K562 (cell line): ENCODE measurements around the gene ERO1B. TPM values are rescaled to one million over a fixed set of nuclear protein-coding genes. Genes with fewer than 3 reads are reported as not detected.

Experiments
- ATAC-seq: fragments of 200-7000 bp; cut with Tn5 transposase; 3 replicates; pipeline ENCODE4 v1.9.1; 2020; ENCODE audit warnings: moderate library complexity
- Bru-seq: library from RNA; stranded (reverse); fragments of 400-500 nt; gene quantifications from one replicate; lab custom pipeline; 2021; lab: Mats Ljungman, UMichigan
- BruChase-seq, 2 experiments: library from RNA; stranded (reverse); fragments of 400-500 nt; gene quantifications; one replicate each; lab custom pipeline; 2021; lab: Mats Ljungman, UMichigan
- BruUV-seq: library from RNA; stranded (reverse); fragments of 400-500 nt; replicated peaks from 2 replicates; lab custom pipeline; 2021; lab: Mats Ljungman, UMichigan
- CTCF ChIA-PET: fragments of 300-600 bp; formaldehyde crosslinking; extraction: SDS; loops from one replicate; lab custom pipeline; 2021; ENCODE audit warnings: low intra/inter-chr PET ratio; lab: Yijun Ruan, JAX
- POLR2A ChIA-PET: fragments of 300-600, 350-650 bp; sonication (Branson Sonifier 250); formaldehyde crosslinking; extraction: SDS; loops from one replicate; lab custom pipeline; 2021; ENCODE audit warnings: antibody characterized with exemption, inconsistent platforms; lab: Yijun Ruan, JAX
- DNase-seq, 4 experiments: peaks; one replicate each; pipeline versions ENCODE4 v3.0.0 to v3.0.0-alpha.2; 2011 to 2018; ENCODE audit warnings: low spot score in 3 of 4, mixed read lengths in 3 of 4; ENCODE audit errors: extremely low read depth in 1 of 4
- FAIRE-seq: peaks from 2 replicates; lab custom pipeline; 2011; peaks lifted over from hg19 to GRCh38; lab: Jason Lieb, UNC
- H2AFZ ChIP-seq: 2 replicates; pipeline ENCODE4 v1.6.0; 2011; ENCODE audit warnings: low read depth, low read length, control low read depth, inconsistent platforms
- H3K27ac ChIP-seq: fragments of 200-600 bp; 3 replicates; pipeline ENCODE4 v1.8.0; 2011; ENCODE audit warnings: low read depth, mild to moderate bottlenecking, control low read depth, inconsistent platforms, low read length, moderate library complexity, mixed read lengths; ENCODE audit errors: extremely low read depth
- H3K27me3 ChIP-seq, 2 experiments: fragments of 300-600 bp in 1 of 2; 2 replicates in 1 of 2; 3 replicates in 1 of 2; pipeline versions ENCODE4 v1.6.0 to v1.8.0; 2011; ENCODE audit warnings: inconsistent platforms in 2 of 2, low read length in 2 of 2, mild to moderate bottlenecking in 1 of 2, mixed read lengths in 1 of 2, moderate library complexity in 1 of 2; ENCODE audit not compliant: control insufficient read depth in 2 of 2, insufficient read depth in 2 of 2
- H3K36me3 ChIP-seq: fragments of 300-600 bp; 3 replicates; pipeline ENCODE4 v1.8.0; 2011; ENCODE audit warnings: mild to moderate bottlenecking, low read length, inconsistent platforms; ENCODE audit not compliant: control insufficient read depth, insufficient read depth
- H3K4me1 ChIP-seq, 2 experiments: fragments of 200-600 bp in 1 of 2; replicated peaks in 1 of 2; 2 replicates in 1 of 2; 3 replicates in 1 of 2; pipeline versions ENCODE4 v1.5.1 to v1.8.0; 2011; ENCODE audit warnings: inconsistent platforms in 2 of 2, low read length in 2 of 2, mild to moderate bottlenecking in 1 of 2, mixed read lengths in 1 of 2, moderate library complexity in 1 of 2; ENCODE audit not compliant: control insufficient read depth in 2 of 2, insufficient read depth in 2 of 2
- H3K4me2 ChIP-seq: 2 replicates; pipeline ENCODE4 v1.6.1; 2011; ENCODE audit warnings: low read length, control low read depth, inconsistent platforms, mixed read lengths; ENCODE audit not compliant: insufficient read depth
- H3K4me3 ChIP-seq: fragments of 200-600 bp; sonication (generic), shearing (Covaris generic); 2 replicates; pipeline ENCODE4 v1.5.1; 2016; ENCODE audit warnings: control low read depth, inconsistent platforms
- H3K79me2 ChIP-seq: fragments of 200-600 bp; 3 replicates; pipeline ENCODE4 v1.8.0; 2011; ENCODE audit warnings: low read length, inconsistent platforms; ENCODE audit not compliant: control insufficient read depth, insufficient read depth
- H3K9ac ChIP-seq, 2 experiments: 2 replicates each; pipeline versions ENCODE4 v1.6.0 to v1.6.1; 2011; ENCODE audit warnings: low read depth in 2 of 2, low read length in 2 of 2, control low read depth in 1 of 2, inconsistent platforms in 1 of 2, mild to moderate bottlenecking in 1 of 2, mixed read lengths in 1 of 2; ENCODE audit not compliant: insufficient read depth in 1 of 2
- H3K9me1 ChIP-seq: one replicate; pipeline ENCODE4 v1.6.0; 2011; ENCODE audit warnings: inconsistent platforms, mild to moderate bottlenecking, low read length, moderate library complexity; ENCODE audit not compliant: control insufficient read depth, insufficient read depth
- H3K9me3 ChIP-seq: replicated peaks from 2 replicates; pipeline ENCODE4 v1.5.1; 2011; ENCODE audit warnings: low read depth, low read length, inconsistent platforms; ENCODE audit not compliant: control insufficient read depth, insufficient read depth
- H4K20me1 ChIP-seq: replicated peaks from 2 replicates; pipeline ENCODE4 v1.6.1; 2011; ENCODE audit warnings: low read length, inconsistent platforms, mixed read lengths; ENCODE audit not compliant: control insufficient read depth, insufficient read depth
- AFF1 ChIP-seq, 2 experiments: fragments of 450-650 bp; IDR thresholded peaks; 2 replicates each; pipeline ENCODE4 v1.6.1; 2018; ENCODE audit warnings: mild to moderate bottlenecking in 2 of 2, low read depth in 1 of 2; ENCODE audit not compliant: partially characterized antibody in 2 of 2
- CHAMP1 ChIP-seq: fragments of 450-650 bp; IDR thresholded peaks from 2 replicates; pipeline ENCODE4 v1.6.1; 2016; ENCODE audit warnings: mild to moderate bottlenecking
- EP300 ChIP-seq: IDR thresholded peaks from 2 replicates; pipeline ENCODE4 v1.6.1; 2012; ENCODE audit warnings: low read length, improper control_type of control experiment
- GATA2 ChIP-seq: sonication (generic); formaldehyde crosslinking; IDR thresholded peaks from 2 replicates; pipeline ENCODE4 v1.4.0; 2020; ENCODE audit warnings: mild to moderate bottlenecking, missing genetic modification reagents
- HES1 ChIP-seq: fragments of 450-650 bp; IDR thresholded peaks from 2 replicates; pipeline ENCODE4 v1.6.1; 2016; ENCODE audit warnings: low read depth, mild to moderate bottlenecking, moderate library complexity
- NRF1 ChIP-seq, 2 experiments: fragments of 450-650 bp; IDR thresholded peaks in 1 of 2; conservative IDR thresholded peaks in 1 of 2; 2 replicates each; pipeline ENCODE4 v1.6.1; 2014; ENCODE audit warnings: mild to moderate bottlenecking in 2 of 2
- RBM15 ChIP-seq: fragments of 200-400 bp; formaldehyde crosslinking; IDR thresholded peaks from 2 replicates; pipeline ENCODE4 v1.6.1; 2018; ENCODE audit warnings: mild to moderate bottlenecking, low read length, moderate library complexity; ENCODE audit not compliant: insufficient read depth
- TCF7 ChIP-seq: sonication (generic); IDR thresholded peaks from 2 replicates; pipeline ENCODE4 v1.6.1; 2016; ENCODE audit warnings: antibody characterized with exemption, borderline replicate concordance
- WGBS: fragments of 100-300 bp; shearing (Covaris generic); methylation state at CpG from one replicate; pipeline ENCODE4 v1.1.6; 2016; ENCODE audit warnings: low coverage, mixed read lengths; ENCODE audit not compliant: insufficient coverage; ENCODE audit errors: missing lambda C conversion rate; 5-methylcytosine and 5-hydroxymethylcytosine counted together
- in situ Hi-C: fragments of 300-500 bp; cut with MboI; formaldehyde crosslinking; loops from 4 replicates; pipeline ENCODE4 v1.15.0; 2018; ENCODE audit warnings: inconsistent platforms, mixed read lengths
- intact Hi-C: fragments of 100-400 bp; cut with micrococcal nuclease; formaldehyde crosslinking; loops from 2 replicates; pipeline ENCODE4 v1.14.2; 2022
- long read RNA-seq, 3 experiments: library from polyadenylated mRNA in 2 of 3; library from RNA in 1 of 3; unstranded in 2 of 3; stranded (forward) in 1 of 3; transcript quantifications; one replicate each; pipeline ENCODE4 v2.0.0, GENCODE V29; 2019 to 2022
- polyA minus RNA-seq, 3 experiments: library from RNA; depleted of rRNA, polyadenylated mRNA; stranded (reverse); fragments of >200 nt; gene quantifications; 2 replicates each; pipeline ENCODE4 v1.2.3, GENCODE V29; 2011
- polyA plus RNA-seq, 8 experiments: library from polyadenylated mRNA; depleted of rRNA in 4 of 8; stranded (reverse) in 5 of 8; unstranded in 3 of 8; fragments of >200 nt; fragmentation: Nextera tagmentation in 2 of 8; fragmentation: Illumina TruSeq in 1 of 8; extraction: Ambion mirVana in 2 of 8; extraction: Trizol in 1 of 8; gene quantifications; 2 replicates each; pipeline versions ENCODE4 v1.2.1 to v1.2.3, GENCODE V29; 2011 to 2014; ENCODE audit warnings: inconsistent platforms in 1 of 8, missing spikeins in 1 of 8
- total RNA-seq, 7 experiments: library from RNA; depleted of rRNA in 6 of 7; stranded (reverse); fragments of >200 nt in 6 of 7; fragmentation: Illumina TruSeq in 2 of 7; extraction: Trizol in 2 of 7; gene quantifications; 2 replicates each; pipeline versions ENCODE4 v1.2.1 to v1.2.3, GENCODE V29; 2011 to 2021; ENCODE audit warnings: low replicate concordance in 1 of 7

ERO1B gene
- 2.2 and 8.7 TPM in 2 replicates for total RNA-seq (2011; cell fraction: chromatin; rRNA removed; ENCODE audit: low replicate concordance)
- 1.2 and 2.6 TPM in 2 replicates for total RNA-seq (2011; cell fraction: nucleolus; rRNA removed)
- 4.0 and 4.7 TPM in 2 replicates for total RNA-seq (2011; cell fraction: nucleoplasm; rRNA removed)
- total RNA-seq (2014; rRNA removed) (3.0 and 3.3 TPM in 2 replicates), total RNA-seq (2014; rRNA removed; fragmentation: Illumina TruSeq; extraction: Trizol) (6.4 and 6.9 TPM in 2 replicates), total RNA-seq (2015; rRNA removed; fragmentation: Illumina TruSeq; extraction: Trizol) (4.2 and 4.4 TPM in 2 replicates), total RNA-seq (2021) (5.3 and 6.2 TPM in 2 replicates), polyA plus RNA-seq (2011; rRNA removed) (0.55 and 0.59 TPM in 2 replicates), polyA plus RNA-seq (2014; fragmentation: Illumina TruSeq; extraction: Trizol) (6.1 and 6.3 TPM in 2 replicates), polyA plus RNA-seq (2014; fragmentation: Nextera tagmentation; extraction: Ambion mirVana) (1 to 10 TPM; 2.3 TPM), polyA plus RNA-seq (2014; rRNA removed) (5.0 and 6.4 TPM in 2 replicates), polyA minus RNA-seq (2011; rRNA and poly(A)+ RNA removed) (0.67 and 1.2 TPM in 2 replicates), Bru-seq, nascent RNA (percentile 65 among the genes with signal in this experiment), BruChase-seq, experiment 1, labeled RNA remaining after a 2-hour chase (percentile 71 among the genes with signal in this experiment), BruChase-seq, experiment 2, labeled RNA remaining after a 6-hour chase (percentile 67 among the genes with signal in this experiment)
- 0.12 and 0.21 TPM in 2 replicates for polyA plus RNA-seq (2011; cell fraction: cytosol; rRNA removed)
- polyA plus RNA-seq (2011; cell fraction: nucleus; rRNA removed), result 0.37 and 0.62 TPM in 2 replicates
- polyA plus RNA-seq (2012), result 2.9 and 6.9 TPM in 2 replicates
- polyA minus RNA-seq (2011; cell fraction: cytosol; rRNA and poly(A)+ RNA removed), result 0.36 and 1.0 TPM in 2 replicates
- polyA minus RNA-seq (2011; cell fraction: nucleus; rRNA and poly(A)+ RNA removed), result 0.54 and 0.89 TPM in 2 replicates
- long read RNA-seq, experiment 1, partial matches to known transcripts, result 0 of 1 reads
- long read RNA-seq, experiment 1, other reads (novel, unspliced or antisense), result 1 of 1 reads
- long read RNA-seq, experiment 2, partial matches to known transcripts, result 0 of 1 reads
- long read RNA-seq, experiment 2, other reads (novel, unspliced or antisense), result 1 of 1 reads
- long read RNA-seq, experiment 3, result 0 reads

- FAIRE-seq (peak; percentile 79), DNase-seq (peak; percentile 97 to 100 (median 98)), ATAC-seq (peak; percentile 98)
- no peaks in the 10 kb centered on the region for H4K20me1 ChIP-seq
- peak within 1 kb of the TSS; percentile 79 for H3K4me3 ChIP-seq
- H2AFZ ChIP-seq, result peak within 1 kb of the TSS; percentile 97
- no peaks in the 10 kb centered on the region; the same call in 2 of the 3 replicates for H3K79me2 ChIP-seq
- no peaks in the 10 kb centered on the region for H3K9me3 ChIP-seq
- H3K4me1 ChIP-seq, result peaks cover 13 to 23% of the 10 kb centered on the region in 2 experiments; a peak in 4 of 5 replicates
- CTCF ChIA-PET, result no interaction called here
- no peaks in the 10 kb centered on the region for H3K9me1 ChIP-seq
- POLR2A ChIA-PET, result interaction anchor here (0.6 to 2.0 kb wide), 20 partner anchors 8 to 921 kb away, joined by 3 to 13 read pairs (median 4); partner anchors contain the start of gene EDARADD
- WGBS, result under 1% methylated on average over 74 of the region's 81 CpGs
- in situ Hi-C loops, result no loop called here
- no TSS peak for BruUV-seq
- H3K9ac ChIP-seq, result peak within 1 kb of the TSS; percentile 75 to 99
- H3K27me3 ChIP-seq, result no peaks in the 10 kb centered on the region
- peak within 1 kb of the TSS; percentile 89 for H3K4me2 ChIP-seq
- intact Hi-C loops, result loop anchor here (5.0 kb wide), 2 partner anchors 70 to 115 kb away; no protein-coding TSS in a partner anchor
- no peaks in the 10 kb centered on the region for H3K36me3 ChIP-seq
- peak within 1 kb of the TSS; percentile 74 for H3K27ac ChIP-seq
- TF ChIP-seq TCF7, result no peak
- TF ChIP-seq CHAMP1, result no peak
- no peak for TF ChIP-seq EP300
- no peak for TF ChIP-seq HES1
- no peak for TF ChIP-seq AFF1 (IDR thresholded peaks at IDR 0.05; ENCODE audit: low read depth in 1 of 2, partially characterized antibody in 2 of 2)
- TF ChIP-seq RBM15, result no peak
- no peak for TF ChIP-seq GATA2
- peak; percentile 74 to 80 for TF ChIP-seq NRF1 (conservative IDR thresholded peaks at IDR 0.05 in 1 of 2, IDR thresholded peaks at IDR 0.05 in 1 of 2)
Measured at GRCh38 chr1:236281654-236282424, at the start of gene ERO1B. Gene ERO1B, minus strand, starts transcription at chr1:236281958. Its CDS starts 175 bp downstream, at chr1:236281783.
